GM18909 (cell line): Measurements from ENCODE around the gene SIGLEC5.

ENCODE experiments used
- ATAC-seq: cut with Tn5 transposase; IDR thresholded peaks from one replicate; pipeline ENCODE4 v1.9.1; 2021; ENCODE audit warnings: mild to moderate bottlenecking; ENCODE audit not compliant: unreplicated experiment, poor library complexity

The SIGLEC5 gene

GRCh38 chr19:51592521-51592920 is 37.7 kb downstream of the SIGLEC5 start:
- ATAC-seq: no peak

- no peak for ATAC-seq
Measured at GRCh38 chr19:51590441-51590840, 39.8 kb downstream of the SIGLEC5 start.

GRCh38 chr19:51589511-51589910 is 40.7 kb downstream of the SIGLEC5 start:
- ATAC-seq: no peak

- no peak for ATAC-seq
Measured at GRCh38 chr19:51587264-51588191, 42.7 kb downstream of the SIGLEC5 start.

GRCh38 chr19:51586799-51587198 is 43.4 kb downstream of the SIGLEC5 start:
- ATAC-seq: no peak

- no peak for ATAC-seq
Measured at GRCh38 chr19:51586103-51586728, 44.0 kb downstream of the SIGLEC5 start.

- ATAC-seq: no peak
Measured at GRCh38 chr19:51576850-51577249, 53.4 kb downstream of the SIGLEC5 start.

GRCh38 chr19:51573331-51573730 is 56.9 kb downstream of the SIGLEC5 start:
- no peak for ATAC-seq

GRCh38 chr19:51572908-51573307 is 57.3 kb downstream of the SIGLEC5 start:
- no peak for ATAC-seq

- ATAC-seq: no peak
Measured at GRCh38 chr19:51572410-51572809, 57.8 kb downstream of the SIGLEC5 start.

GRCh38 chr19:51571599-51571998 is 58.6 kb downstream of the SIGLEC5 start:
- no peak for ATAC-seq

- ATAC-seq: peak; percentile 73
Measured at GRCh38 chr19:51570962-51571575, 59.1 kb downstream of the SIGLEC5 start, which contains the start of gene ZNF175. Gene ZNF175, plus strand, starts transcription at chr19:51571283. Its CDS starts 2,047 bp downstream, at chr19:51573330.

- no peak for ATAC-seq
Measured at GRCh38 chr19:51568456-51568855, 61.7 kb downstream of the SIGLEC5 start.

GRCh38 chr19:51567583-51567982 is 62.6 kb downstream of the SIGLEC5 start:
- ATAC-seq: no peak

GRCh38 chr19:51566489-51567100 is 63.6 kb downstream of the SIGLEC5 start:
- no peak for ATAC-seq

- ATAC-seq: no peak
Measured at GRCh38 chr19:51565583-51565982, 64.6 kb downstream of the SIGLEC5 start.

GRCh38 chr19:51564791-51565190 is 65.4 kb downstream of the SIGLEC5 start:
- no peak for ATAC-seq
